ENCODE results near the gene RPL38.

DNA sequence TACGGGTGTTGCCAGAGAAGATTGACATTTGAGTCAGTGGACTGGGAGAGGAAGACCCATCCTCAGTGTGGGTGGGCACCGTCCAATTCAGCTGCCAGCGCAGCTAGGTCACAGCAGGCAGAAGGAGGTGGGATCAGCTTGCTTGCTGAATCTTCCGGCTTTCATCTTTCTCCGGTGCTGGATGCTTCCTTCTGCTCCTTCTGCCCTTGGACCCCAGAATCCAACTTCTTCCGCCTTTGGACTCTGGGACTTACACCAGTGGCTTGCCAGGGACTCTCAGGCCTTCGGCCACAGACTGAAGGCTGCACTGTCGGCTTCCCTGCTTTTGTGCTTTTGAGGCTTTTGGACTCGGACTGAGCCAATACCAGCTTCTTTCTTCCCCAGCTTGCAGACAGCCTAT lies 46.1 kb upstream of the RPL38 start:
- TF ChIP-seq EZH2phosphoT487 (IDR thresholded peaks at IDR 0.05; ENCODE audit: insufficient read depth, low read depth) (no peak), EZH2 (IDR thresholded peaks at IDR 0.05; ENCODE audit: insufficient read depth, poor library complexity, severe bottlenecking) (no peak)
